ENCODE data around the gene IPPK.
"Not testable (repeated sequence)": the region's sequence is repeated elsewhere in the genome, so short reads cannot be mapped to it uniquely, and the experiment has no call there.

The IPPK gene

GRCh38 chr9:92576175-92576574, 93.8 kb downstream of the IPPK start:
- DNase-seq = no peak

- not testable (repeated sequence) for DNase-seq
These were observed 96.3 kb downstream of the IPPK start for GRCh38 chr9:92573612-92574011.

GRCh38 chr9:92571871-92572270, 98.1 kb downstream of the IPPK start:
- not testable (repeated sequence) for DNase-seq

- DNase-seq = no peak
These were observed 104.9 kb downstream of the IPPK start for GRCh38 chr9:92564982-92565381.

DNA sequence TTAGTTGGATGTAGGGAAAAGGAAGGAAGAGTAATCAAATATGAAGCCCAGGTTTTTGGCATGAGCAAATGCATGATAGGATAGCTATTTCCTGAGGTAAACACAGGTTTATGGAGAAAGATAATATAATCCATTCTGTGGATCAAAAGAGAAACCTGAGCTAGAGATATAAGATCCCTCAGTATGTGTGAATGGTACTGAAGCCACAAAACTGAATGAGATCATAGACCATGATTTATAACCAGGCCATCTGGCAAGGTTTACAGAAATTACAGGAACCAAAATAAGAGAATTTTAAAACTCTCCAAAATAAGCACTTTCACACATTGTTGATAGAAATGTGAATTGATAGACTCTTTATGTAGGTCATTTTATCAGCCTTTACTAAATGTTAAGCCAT, 105.4 kb downstream of the IPPK start:
- no peak for DNase-seq
